GM18858 (cell line): ENCODE data around the gene COLEC12.
"Not testable (repeated sequence)": the region's sequence is repeated elsewhere in the genome, so short reads cannot be mapped to it uniquely, and the experiment has no call there.

Source experiments
- ATAC-seq: cut with Tn5 transposase; IDR thresholded peaks from one replicate; pipeline ENCODE4 v1.9.1; 2021; ENCODE audit not compliant: unreplicated experiment

Gene COLEC12

GRCh38 chr18:415617-416612 lies 84.6 kb downstream of the COLEC12 start:
- ATAC-seq: no peak

DNA sequence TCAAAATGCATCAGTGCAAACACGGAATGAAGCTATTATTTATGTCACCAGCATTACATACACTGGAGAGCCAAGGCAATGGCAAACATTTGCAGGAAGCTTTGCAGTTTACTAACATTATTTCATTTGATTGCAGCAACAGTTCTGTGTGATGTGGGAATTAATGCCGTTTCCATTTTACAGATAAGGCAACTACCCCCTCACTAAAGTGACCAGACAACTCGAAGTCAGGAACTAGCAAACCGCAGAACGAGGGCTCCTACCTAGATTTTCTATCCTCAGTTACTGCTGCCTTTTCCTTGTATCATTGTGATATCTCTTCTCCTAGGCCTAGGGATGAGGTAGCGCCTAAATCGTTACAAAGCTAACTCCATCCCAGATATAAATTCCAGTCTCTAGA lies 85.5 kb downstream of the COLEC12 start:
- ATAC-seq: no peak

GRCh38 chr18:413233-413632 lies 87.3 kb downstream of the COLEC12 start:
- no peak for ATAC-seq

- no peak for ATAC-seq
These were observed 90.5 kb downstream of the COLEC12 start for GRCh38 chr18:410047-410455.

DNA sequence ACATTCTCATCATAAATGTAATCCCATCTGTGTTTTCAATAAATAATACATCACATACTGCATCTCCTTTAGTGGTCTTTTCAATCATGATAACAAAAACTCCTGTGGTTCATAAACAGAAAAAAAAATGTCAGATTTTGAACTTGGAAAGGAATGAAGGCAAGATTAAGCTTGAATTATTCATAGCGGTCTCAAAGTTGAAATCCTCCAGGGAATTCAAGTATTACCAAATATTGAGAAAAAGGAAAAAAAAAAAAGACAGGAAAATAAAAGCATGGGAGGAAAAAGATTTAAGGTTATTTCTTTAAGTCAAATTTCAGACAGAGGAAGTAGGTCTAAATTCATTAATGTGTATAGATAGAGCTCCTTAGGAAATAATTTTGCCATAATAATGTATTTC lies 92.1 kb downstream of the COLEC12 start:
- ATAC-seq: no peak

- ATAC-seq: no peak
These were observed 92.8 kb downstream of the COLEC12 start for GRCh38 chr18:407626-408224.

GRCh38 chr18:407191-407590 lies 93.3 kb downstream of the COLEC12 start:
- ATAC-seq: no peak

DNA sequence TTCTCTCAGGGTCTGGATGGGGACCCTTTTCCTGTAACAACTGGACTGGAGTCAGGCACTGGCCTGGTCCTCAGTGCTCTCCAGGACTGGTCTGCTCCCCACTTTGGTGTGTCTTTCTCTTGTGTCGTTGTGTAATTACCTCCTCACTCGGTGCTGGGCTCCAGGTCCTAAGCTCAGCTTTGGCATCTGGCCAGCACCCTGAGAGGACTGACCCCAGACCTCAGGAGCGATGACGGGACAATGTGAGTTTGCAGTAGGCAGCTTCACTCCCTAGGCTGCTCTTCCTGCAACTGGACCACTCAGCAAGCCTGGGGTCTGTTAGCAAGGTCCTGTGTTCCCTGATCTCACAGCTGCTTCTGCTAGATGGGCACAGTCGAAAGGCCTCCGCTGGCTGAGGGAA lies 93.8 kb downstream of the COLEC12 start:
- ATAC-seq: no peak

- not testable (repeated sequence) for ATAC-seq
These were observed 95.5 kb downstream of the COLEC12 start for GRCh38 chr18:405006-405405.

GRCh38 chr18:404061-404636 lies 96.4 kb downstream of the COLEC12 start:
- ATAC-seq: no peak

GRCh38 chr18:402129-402528 lies 98.4 kb downstream of the COLEC12 start:
- ATAC-seq: no peak

DNA sequence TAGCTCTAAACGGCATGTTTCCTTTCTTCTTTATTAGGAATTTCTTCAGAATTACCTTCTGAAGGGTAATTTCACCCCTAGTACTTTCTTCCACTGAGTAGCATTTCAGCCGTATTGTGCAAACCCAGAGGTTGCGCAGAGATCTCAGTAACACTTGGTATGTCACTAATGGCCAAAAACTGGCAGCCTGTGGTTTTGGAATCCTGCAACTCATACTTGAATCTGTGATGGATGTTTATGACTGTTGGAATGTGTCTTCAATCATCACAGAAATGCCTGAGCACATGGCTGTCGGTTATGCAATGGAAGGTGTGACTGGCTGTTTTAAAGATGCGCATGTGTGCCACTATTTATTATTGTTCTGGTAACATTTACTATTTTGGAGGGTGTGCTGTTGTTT lies 100.0 kb downstream of the COLEC12 start:
- no peak for ATAC-seq

DNA sequence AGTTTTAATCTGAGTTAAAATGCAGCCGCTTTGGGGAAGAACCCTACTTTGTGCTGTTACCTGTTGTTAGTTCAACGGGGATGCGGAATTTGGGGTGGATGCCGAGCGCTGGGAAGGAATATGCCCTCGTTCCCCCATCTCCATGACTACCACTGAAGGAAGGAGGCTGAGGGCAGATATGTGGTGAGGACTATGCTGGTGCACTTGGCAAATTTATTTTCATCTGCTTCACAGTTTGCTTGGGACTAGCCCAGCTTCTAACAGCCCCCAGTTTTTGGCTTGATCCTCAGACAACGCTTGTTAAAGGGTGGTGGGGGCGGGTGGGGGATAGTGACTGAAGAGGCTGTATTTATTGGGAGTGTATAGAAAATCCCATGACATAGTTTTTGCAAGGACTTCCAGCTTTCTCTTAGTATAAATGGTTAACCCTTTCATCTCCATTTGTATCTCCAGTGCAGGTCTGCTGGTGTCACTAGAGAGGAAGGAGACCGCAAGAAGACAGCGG lies 100.8 kb downstream of the COLEC12 start:
- ATAC-seq: no peak

- no peak for ATAC-seq
These were observed 101.4 kb downstream of the COLEC12 start for GRCh38 chr18:398935-399630.

GRCh38 chr18:396556-396955 lies 103.9 kb downstream of the COLEC12 start:
- ATAC-seq: no peak

DNA sequence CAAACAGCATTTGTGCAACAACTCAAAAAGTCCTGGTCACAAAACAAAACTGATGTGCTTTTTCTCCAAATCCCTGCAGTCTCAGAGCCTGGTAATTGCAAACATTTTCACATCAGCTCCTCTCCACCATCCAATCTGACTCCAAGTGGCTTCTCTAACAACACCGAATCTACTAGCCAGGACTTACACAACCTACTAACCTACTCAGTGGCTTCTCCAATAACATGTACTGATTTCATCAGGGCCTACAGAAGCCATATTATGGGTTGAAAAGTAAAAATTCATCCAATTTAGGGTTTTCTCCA lies 104.3 kb downstream of the COLEC12 start:
- no peak for ATAC-seq

DNA sequence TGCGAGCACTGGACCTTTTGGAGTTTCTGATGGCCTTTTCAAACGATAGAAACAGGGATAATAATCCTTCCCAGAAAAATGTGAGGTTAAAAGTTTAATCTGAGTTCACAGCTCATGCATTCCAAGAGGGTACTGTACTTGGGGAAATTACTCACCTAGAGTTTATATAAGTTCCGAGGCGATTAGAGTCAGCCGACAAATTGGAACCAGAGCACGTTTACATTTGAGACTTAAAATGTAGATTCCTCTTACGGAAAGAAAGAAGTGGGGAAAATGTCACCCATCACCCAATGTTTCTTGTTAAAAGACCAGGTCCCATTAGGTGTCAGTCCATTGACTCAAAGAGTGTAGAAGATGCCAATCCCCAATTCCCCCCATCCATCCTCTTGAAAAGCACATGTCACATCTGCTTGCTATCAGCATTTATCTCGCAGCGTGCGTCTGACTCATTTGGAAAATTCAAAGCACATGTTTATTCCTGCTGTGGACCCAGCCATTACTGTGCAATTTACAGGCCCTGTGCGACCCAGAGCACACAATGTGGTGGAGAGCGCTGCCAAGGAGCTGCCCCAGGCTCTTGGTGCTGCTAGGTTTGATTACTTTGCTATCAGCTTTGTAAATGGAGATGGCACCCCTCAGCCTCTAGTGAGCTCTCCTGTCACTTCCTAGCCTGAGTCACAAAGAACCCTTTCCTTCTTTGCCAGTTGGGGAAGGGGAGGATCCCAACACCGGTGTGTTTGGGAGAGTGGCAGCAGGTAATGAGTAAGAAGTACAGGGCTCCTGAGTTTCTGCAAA lies 104.8 kb downstream of the COLEC12 start:
- no peak for ATAC-seq

- ATAC-seq: no peak
These were observed 105.5 kb downstream of the COLEC12 start for GRCh38 chr18:394987-395362.

GRCh38 chr18:394262-394986 lies 106.1 kb downstream of the COLEC12 start:
- ATAC-seq: no peak

- no peak for ATAC-seq
These were observed 106.9 kb downstream of the COLEC12 start for GRCh38 chr18:393574-393957.
